HG02763 (cell line): ENCODE data around the gene DGKB.

Experiments used
- ATAC-seq: cut with Tn5 transposase; IDR thresholded peaks from one replicate; pipeline ENCODE4 v1.9.1; 2021; ENCODE audit warnings: mild to moderate bottlenecking, moderate library complexity; ENCODE audit not compliant: unreplicated experiment

The DGKB gene

DNA sequence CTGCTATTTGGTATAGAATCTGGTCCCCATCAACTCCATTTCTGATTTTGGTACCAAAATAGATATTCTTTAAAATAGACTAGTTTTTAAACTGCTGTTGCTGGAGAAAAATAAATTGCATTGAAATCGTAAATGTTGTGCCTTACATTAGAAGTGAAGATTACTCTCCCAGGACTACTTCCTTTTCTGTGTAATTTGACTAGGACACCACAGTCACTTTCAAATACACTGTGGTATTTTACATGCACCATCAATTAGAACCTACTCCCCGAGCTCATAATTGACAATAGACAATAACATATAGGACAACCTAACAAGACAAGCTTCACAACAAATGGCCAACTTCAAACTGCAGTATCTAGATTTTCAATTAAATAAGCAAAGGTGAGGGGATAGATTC, 211.5 kb downstream of the DGKB start:
- no peak for ATAC-seq

DNA sequence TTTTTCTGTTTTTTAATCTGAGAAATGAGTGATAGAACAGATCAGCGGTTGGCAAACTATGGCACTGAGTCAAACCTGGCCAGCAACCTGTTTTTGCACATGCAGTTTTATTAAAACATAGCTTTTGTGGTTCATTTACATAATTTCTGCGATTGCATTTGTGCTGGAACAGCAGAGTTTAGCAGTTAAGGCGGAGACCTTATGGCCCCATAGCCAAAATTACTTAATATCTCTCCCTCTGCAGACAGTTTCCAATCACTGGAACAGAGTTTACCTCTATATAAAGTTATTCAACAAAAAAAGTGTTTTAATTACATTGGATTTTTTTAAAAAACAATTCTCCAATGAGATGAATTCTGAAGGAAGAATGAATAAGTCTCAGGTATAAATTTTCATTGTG, 212.1 kb downstream of the DGKB start:
- ATAC-seq: no peak

DNA sequence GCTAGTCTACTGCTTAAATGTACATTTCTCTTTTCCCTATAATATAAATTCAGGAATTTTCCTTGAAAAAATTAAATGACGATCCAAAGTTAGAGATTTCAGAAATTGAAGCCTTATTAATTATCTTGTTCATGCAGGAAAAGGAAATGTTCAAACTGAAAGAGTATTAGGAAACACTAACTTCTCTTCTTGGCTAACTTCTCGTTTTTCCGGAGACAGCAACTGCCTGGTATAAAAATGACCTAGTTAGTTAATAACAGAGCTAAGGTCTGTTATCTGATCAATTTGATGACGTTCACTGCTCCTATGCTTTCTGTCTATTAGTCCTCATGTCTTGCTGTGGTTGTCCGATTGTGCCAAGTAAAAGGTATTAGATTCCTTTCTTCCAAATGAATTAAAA, 212.5 kb downstream of the DGKB start:
- no peak for ATAC-seq

DNA sequence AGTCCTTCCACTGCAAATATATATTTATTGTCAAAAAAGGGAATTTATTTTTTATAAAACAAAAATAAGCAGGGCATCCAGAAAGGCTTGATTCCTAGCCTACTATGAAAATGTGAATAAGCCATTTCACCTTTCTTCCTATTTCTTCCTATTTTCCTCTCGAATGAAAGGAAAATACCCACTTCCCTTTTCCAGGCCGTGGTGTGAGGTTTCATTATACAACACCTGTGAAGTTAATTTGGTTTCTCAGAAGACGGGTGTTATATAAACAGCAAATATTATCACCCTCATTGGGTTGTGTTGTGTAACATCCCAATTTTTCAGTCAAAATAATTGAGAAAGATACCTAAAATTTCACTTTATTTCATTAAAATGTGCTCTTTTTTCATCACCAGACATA, 214.3 kb downstream of the DGKB start:
- ATAC-seq: no peak

GRCh38 chr7:14687777-14688176, 214.8 kb downstream of the DGKB start:
- no peak for ATAC-seq

DNA sequence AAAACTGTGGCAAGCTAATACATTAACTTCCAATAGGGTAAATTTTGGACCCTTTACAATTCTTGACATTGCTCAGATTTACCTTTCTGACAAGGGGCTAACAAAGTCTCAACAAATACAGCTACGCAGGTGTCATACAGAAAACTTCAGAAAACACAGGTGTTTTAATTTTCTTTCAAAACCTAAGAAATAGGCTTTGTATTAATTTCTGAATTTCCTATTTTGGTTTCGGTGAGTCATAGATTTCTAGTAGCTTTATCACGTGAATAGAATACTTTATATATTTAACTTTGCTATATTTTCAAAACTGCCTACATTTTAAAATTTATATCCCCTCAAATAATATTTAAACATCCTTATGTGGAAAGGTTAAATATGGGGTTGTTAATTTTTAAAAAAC, 215.3 kb downstream of the DGKB start:
- ATAC-seq: no peak

- no peak for ATAC-seq
Observed at GRCh38 chr7:14685167-14685566, 217.4 kb downstream of the DGKB start.

DNA sequence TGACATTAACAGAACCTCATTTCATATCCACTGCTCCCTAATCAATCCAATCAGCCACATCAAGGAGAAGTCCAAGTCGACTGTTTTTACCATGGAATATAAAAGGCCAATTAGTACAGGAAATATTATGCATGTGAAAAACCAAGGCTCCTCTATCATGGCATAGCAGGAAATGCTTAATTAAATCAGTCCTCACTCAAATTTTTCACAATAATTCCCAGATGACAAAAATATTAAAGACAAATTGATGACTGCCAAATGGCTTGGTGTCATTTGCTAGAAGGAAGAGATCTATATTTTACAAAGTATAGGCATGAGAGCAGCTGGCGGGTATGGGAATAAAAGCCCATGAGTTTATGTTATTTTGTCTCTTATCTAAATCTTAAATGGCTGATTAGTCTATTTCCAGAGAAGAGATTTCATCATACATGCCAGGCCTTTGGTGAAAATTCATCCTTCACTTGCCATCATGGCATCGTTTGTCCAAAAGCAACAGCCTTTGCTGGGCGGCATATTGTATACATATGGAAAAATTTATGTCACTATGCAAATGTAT, 219.6 kb downstream of the DGKB start:
- ATAC-seq: no peak

DNA sequence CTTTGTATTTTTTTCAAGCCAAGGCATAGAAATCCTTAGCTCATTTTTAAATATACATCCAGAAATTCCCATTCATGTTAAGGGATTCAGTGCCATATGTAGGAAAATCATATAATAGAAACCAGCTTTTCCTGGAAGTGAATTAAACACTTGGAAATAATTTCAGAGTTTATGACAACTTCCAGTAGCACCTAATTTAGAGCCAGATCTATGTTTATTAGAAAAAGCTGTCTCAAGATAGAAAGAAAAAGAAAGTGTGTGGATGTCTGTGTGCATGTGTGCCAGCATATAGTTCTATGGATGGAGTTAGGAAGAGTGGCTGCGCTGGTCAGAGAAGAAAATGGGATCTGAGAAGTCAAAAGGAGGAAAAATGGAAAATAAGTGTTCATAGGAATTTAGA, 225.7 kb downstream of the DGKB start:
- no peak for ATAC-seq

DNA sequence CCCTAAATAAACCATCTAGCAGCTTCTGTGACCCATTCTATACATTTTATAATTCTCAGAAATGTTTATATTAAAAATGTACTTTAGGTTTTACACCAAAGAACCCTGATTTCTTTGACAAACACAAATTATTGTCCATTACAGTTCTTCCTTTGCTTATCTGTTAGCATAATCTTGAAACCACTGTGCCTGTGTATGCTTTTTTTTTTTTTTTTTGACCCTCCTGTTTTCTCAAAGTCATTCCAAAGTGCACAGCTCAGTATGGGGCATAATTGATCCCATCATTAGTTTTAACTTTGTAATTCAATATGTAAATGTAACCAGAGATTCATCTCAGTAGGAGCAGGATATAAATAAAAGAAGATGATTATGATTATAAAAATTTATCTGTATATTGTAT, 229.3 kb downstream of the DGKB start:
- ATAC-seq: no peak

- ATAC-seq: no peak
Observed at GRCh38 chr7:14666913-14667312, 235.6 kb downstream of the DGKB start.

- no peak for ATAC-seq
Observed at GRCh38 chr7:14666304-14666703, 236.2 kb downstream of the DGKB start.

- no peak for ATAC-seq
Observed at GRCh38 chr7:14639801-14640200, 262.8 kb downstream of the DGKB start.

- ATAC-seq: no peak
Observed at GRCh38 chr7:14639329-14639728, 263.2 kb downstream of the DGKB start.

- ATAC-seq: no peak
Observed at GRCh38 chr7:14637968-14638367, 264.6 kb downstream of the DGKB start.

DNA sequence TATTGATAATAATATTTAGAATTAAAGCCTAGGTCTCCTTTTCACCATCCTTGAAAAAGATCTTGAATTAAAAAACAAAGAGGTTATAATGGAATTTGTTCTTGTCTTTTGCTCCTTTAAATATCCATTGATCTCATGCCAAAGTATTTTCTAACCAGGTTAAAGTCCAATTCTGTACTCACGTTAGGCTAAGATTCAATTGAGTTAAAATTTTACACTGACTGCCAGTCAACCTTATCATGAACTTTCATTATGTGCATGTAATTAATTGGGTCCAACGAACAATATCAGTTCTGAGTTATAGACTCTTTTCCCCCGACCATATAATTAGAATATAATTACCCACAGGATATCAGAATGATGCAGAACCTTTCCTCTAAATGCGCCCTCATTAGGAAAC, 266.6 kb downstream of the DGKB start:
- no peak for ATAC-seq

GRCh38 chr7:14630048-14630447, 272.5 kb downstream of the DGKB start:
- ATAC-seq: no peak

DNA sequence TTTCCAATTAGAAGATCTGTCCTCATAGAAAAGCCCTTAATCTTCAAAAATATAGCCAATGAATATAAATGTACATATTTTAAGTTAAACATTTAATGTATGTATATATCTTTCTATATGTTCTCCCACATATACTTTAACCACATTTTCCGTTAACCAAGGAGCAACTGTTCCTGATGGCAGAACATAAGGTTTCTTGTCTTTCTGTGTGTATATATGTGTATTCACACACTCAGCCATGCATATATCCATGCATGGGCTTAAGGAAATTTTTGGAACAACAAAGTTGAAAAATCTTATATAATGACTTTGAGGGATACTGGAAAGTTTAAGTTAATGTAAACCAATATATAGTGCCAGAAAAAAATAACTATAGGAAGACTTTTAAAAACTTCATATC, 274.0 kb downstream of the DGKB start:
- no peak for ATAC-seq

- no peak for ATAC-seq
Observed at GRCh38 chr7:14626076-14626475, 276.5 kb downstream of the DGKB start.

DNA sequence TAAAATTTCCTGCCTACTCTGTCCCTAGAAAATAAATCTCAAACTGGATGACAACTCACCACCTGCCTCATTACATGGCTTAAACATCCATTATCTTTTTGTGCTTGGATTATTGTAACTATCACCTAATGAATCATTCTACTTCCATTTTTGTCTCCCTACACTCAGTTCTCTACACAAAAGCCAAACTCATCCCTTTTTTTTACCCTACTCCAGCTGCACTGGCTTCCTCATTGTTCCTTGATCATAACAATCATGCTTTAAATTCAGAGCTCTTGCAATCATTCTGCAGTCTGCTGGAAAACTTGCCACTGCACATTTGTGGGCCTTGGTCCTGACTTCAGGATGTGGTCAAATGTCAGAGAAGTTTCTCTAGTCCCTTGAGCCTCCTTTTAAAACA, 280.0 kb downstream of the DGKB start:
- ATAC-seq: no peak

- no peak for ATAC-seq
Observed at GRCh38 chr7:14606101-14606500, 296.4 kb downstream of the DGKB start.

DNA sequence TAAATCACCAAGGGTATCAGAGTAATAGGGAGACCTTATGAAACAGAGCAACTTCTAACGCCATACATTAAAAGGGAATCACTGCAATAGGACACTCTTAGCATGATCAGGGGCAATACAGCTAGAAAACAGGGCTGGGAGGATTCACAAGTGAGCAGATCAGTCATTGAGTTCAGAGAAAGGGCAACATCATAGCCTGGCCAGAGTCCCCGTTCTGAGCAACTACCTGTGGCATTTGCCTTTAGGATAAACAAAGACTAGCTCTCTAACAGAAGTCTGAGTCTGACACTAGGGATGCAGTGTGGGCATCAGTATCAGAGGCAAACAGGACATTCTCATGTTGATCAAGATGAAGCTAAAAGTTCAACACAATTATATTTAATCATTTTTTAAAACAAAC, 297.9 kb downstream of the DGKB start:
- no peak for ATAC-seq

- no peak for ATAC-seq
Observed at GRCh38 chr7:14602851-14603250, 299.7 kb downstream of the DGKB start.
